ENCODE measurements around the gene CYB5R2. TPM values are rescaled to one million over a fixed set of nuclear protein-coding genes. Genes with fewer than 3 reads are reported as not detected.

CYB5R2 gene
- total RNA-seq, 1 donor from 2014 or later = 17.2 TPM

GRCh38 chr11:7686761-7687160 lies 13.5 kb upstream of the CYB5R2 start:
- Histone ChIP-seq H3K4me3 (ENCODE audit: low read depth, low read length) (no peak overlapping the region), H3K36me3 (ENCODE audit: control insufficient read depth, insufficient read depth, low read length) (no peaks in the 10 kb centered on the region), H3K27me3 (ENCODE audit: control insufficient read depth, insufficient read depth, low read length) (no peaks in the 10 kb centered on the region)
- DNase-seq (ENCODE audit: low read depth) = no peak
- TF ChIP-seq CTCF (IDR thresholded peaks at IDR 0.05; ENCODE audit: insufficient read depth, low read length, poor library complexity, severe bottlenecking) = no peak

- Histone ChIP-seq H3K36me3 (ENCODE audit: control insufficient read depth, insufficient read depth, low read length) (no peaks in the 10 kb centered on the region), H3K27me3 (ENCODE audit: control insufficient read depth, insufficient read depth, low read length) (no peaks in the 10 kb centered on the region), H3K4me3 (ENCODE audit: low read depth, low read length) (no peak overlapping the region)
- DNase-seq (ENCODE audit: low read depth) = no peak
- TF ChIP-seq CTCF (IDR thresholded peaks at IDR 0.05; ENCODE audit: insufficient read depth, low read length, poor library complexity, severe bottlenecking) = no peak
Observed at GRCh38 chr11:7683571-7683970, 10.3 kb upstream of the CYB5R2 start.

- Histone ChIP-seq H3K27me3 (ENCODE audit: control insufficient read depth, insufficient read depth, low read length) (peaks cover 7% of the 10 kb centered on the region), H3K4me3 (ENCODE audit: low read depth, low read length) (no peak overlapping the region), H3K36me3 (ENCODE audit: control insufficient read depth, insufficient read depth, low read length) (no peaks in the 10 kb centered on the region)
- no peak for TF ChIP-seq CTCF (IDR thresholded peaks at IDR 0.05; ENCODE audit: insufficient read depth, low read length, poor library complexity, severe bottlenecking)
- DNase-seq (ENCODE audit: low read depth) = no peak
Observed at GRCh38 chr11:7677796-7678201, 4.5 kb upstream of the CYB5R2 start.

GRCh38 chr11:7677071-7677470 lies 3.8 kb upstream of the CYB5R2 start:
- no peak for TF ChIP-seq CTCF (IDR thresholded peaks at IDR 0.05; ENCODE audit: insufficient read depth, low read length, poor library complexity, severe bottlenecking)
- Histone ChIP-seq H3K4me3 (ENCODE audit: low read depth, low read length) (no peak overlapping the region), H3K27me3 (ENCODE audit: control insufficient read depth, insufficient read depth, low read length) (peaks cover 7% of the 10 kb centered on the region), H3K36me3 (ENCODE audit: control insufficient read depth, insufficient read depth, low read length) (no peaks in the 10 kb centered on the region)
- no peak for DNase-seq (ENCODE audit: low read depth)

- Histone ChIP-seq H3K4me3 (ENCODE audit: low read depth, low read length) (no peak overlapping the region), H3K36me3 (ENCODE audit: control insufficient read depth, insufficient read depth, low read length) (no peaks in the 10 kb centered on the region), H3K27me3 (ENCODE audit: control insufficient read depth, insufficient read depth, low read length) (peaks cover 7% of the 10 kb centered on the region)
- no peak for DNase-seq (ENCODE audit: low read depth)
- no peak for TF ChIP-seq CTCF (IDR thresholded peaks at IDR 0.05; ENCODE audit: insufficient read depth, low read length, poor library complexity, severe bottlenecking)
Observed at GRCh38 chr11:7675631-7676030, 2.3 kb upstream of the CYB5R2 start.

GRCh38 chr11:7673724-7674434 lies 579 bp upstream of the CYB5R2 start:
- no peak for TF ChIP-seq CTCF (IDR thresholded peaks at IDR 0.05; ENCODE audit: insufficient read depth, low read length, poor library complexity, severe bottlenecking)
- Histone ChIP-seq H3K36me3 (ENCODE audit: control insufficient read depth, insufficient read depth, low read length) (no peaks in the 10 kb centered on the region), H3K4me3 (ENCODE audit: low read depth, low read length) (peak overlapping the region; percentile 44), H3K27me3 (ENCODE audit: control insufficient read depth, insufficient read depth, low read length) (peaks cover 7% of the 10 kb centered on the region)
- DNase-seq (ENCODE audit: low read depth) = no peak

Data from kidney epithelial cell (primary cell).